ENCODE data around the gene SMG6. TPM values are rescaled to one million over a fixed set of nuclear protein-coding genes. Genes with fewer than 3 reads are reported as not detected.

SMG6 gene
- polyA plus RNA-seq, 1 of the 3 experiments (the other 2 are of a cell fraction) = 15.7 TPM

DNA sequence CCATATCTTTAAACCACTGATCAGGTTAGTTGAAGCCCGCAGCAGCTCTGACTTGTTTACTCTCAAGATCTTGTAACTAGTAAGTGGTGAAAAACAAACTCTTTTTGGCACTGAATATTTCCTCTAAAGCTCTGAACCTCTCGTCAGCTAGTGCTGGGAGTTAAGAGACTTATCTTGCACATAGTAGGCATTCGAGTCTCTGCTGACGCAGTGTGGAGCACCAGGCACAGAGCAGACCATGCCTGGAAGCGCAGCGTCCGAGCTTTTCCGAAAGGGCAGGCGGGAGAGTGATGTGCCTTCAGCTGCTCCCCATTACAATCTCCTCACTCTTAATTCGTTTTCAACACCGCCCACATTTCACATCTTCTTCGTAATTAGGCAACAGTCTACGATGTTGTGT is 63.0 kb downstream of the SMG6 start:
- peaks cover 9 to 24% of the 10 kb centered on the region in 2 experiments for H3K36me3 ChIP-seq (replicated peaks in 1 of 2; ENCODE audit: control insufficient read depth in 1 of 2, insufficient read depth in 2 of 2, low read length in 1 of 2)
- no peaks in the 10 kb centered on the region for H3K27me3 ChIP-seq (ENCODE audit: insufficient read depth)
- ChIA-PET CTCF (interaction anchor here (1.4 to 2.6 kb wide), 4 partner anchors 9 to 331 kb away, joined by 3 to 12 read pairs (median 6); partner anchors contain the start of gene HIC1), POLR2A (interaction anchor here (0.7 kb wide), 1 partner anchor 275 kb away, joined by 12 read pairs; no protein-coding TSS in a partner anchor)
- no peak overlapping the region for H2AFZ ChIP-seq (ENCODE audit: low read depth)
- no peaks in the 10 kb centered on the region for H3K9me2 ChIP-seq
- no peak overlapping the region; the same call in 1 of the 2 replicates for H3K9ac ChIP-seq
- TF ChIP-seq FOXJ3 (CRISPR knock-in tag; IDR thresholded peaks at IDR 0.05) (no peak), GABPA (IDR thresholded peaks at IDR 0.05; ENCODE audit: low read depth) (no peak), RCOR1 (IDR thresholded peaks at IDR 0.05; ENCODE audit: low read length) (no peak), GATA2 (CRISPR knock-in tag; IDR thresholded peaks at IDR 0.05) (no peak)
- TF ChIP-seq, protein P1, sequence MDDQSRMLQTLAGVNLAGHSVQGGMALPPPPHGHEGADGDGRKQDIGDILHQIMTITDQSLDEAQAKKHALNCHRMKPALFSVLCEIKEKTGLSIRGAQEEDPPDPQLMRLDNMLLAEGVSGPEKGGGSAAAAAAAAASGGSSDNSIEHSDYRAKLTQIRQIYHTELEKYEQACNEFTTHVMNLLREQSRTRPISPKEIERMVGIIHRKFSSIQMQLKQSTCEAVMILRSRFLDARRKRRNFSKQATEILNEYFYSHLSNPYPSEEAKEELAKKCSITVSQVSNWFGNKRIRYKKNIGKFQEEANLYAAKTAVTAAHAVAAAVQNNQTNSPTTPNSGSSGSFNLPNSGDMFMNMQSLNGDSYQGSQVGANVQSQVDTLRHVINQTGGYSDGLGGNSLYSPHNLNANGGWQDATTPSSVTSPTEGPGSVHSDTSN (IDR thresholded peaks at IDR 0.05) = no peak
- TF ChIP-seq, protein P2, sequence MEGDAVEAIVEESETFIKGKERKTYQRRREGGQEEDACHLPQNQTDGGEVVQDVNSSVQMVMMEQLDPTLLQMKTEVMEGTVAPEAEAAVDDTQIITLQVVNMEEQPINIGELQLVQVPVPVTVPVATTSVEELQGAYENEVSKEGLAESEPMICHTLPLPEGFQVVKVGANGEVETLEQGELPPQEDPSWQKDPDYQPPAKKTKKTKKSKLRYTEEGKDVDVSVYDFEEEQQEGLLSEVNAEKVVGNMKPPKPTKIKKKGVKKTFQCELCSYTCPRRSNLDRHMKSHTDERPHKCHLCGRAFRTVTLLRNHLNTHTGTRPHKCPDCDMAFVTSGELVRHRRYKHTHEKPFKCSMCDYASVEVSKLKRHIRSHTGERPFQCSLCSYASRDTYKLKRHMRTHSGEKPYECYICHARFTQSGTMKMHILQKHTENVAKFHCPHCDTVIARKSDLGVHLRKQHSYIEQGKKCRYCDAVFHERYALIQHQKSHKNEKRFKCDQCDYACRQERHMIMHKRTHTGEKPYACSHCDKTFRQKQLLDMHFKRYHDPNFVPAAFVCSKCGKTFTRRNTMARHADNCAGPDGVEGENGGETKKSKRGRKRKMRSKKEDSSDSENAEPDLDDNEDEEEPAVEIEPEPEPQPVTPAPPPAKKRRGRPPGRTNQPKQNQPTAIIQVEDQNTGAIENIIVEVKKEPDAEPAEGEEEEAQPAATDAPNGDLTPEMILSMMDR (IDR thresholded peaks at IDR 0.05) = no peak
- TF ChIP-seq, protein P3, sequence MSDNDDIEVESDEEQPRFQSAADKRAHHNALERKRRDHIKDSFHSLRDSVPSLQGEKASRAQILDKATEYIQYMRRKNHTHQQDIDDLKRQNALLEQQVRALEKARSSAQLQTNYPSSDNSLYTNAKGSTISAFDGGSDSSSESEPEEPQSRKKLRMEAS (IDR thresholded peaks at IDR 0.05; ENCODE audit: low read depth) = no peak
- TF ChIP-seq, protein P4, sequence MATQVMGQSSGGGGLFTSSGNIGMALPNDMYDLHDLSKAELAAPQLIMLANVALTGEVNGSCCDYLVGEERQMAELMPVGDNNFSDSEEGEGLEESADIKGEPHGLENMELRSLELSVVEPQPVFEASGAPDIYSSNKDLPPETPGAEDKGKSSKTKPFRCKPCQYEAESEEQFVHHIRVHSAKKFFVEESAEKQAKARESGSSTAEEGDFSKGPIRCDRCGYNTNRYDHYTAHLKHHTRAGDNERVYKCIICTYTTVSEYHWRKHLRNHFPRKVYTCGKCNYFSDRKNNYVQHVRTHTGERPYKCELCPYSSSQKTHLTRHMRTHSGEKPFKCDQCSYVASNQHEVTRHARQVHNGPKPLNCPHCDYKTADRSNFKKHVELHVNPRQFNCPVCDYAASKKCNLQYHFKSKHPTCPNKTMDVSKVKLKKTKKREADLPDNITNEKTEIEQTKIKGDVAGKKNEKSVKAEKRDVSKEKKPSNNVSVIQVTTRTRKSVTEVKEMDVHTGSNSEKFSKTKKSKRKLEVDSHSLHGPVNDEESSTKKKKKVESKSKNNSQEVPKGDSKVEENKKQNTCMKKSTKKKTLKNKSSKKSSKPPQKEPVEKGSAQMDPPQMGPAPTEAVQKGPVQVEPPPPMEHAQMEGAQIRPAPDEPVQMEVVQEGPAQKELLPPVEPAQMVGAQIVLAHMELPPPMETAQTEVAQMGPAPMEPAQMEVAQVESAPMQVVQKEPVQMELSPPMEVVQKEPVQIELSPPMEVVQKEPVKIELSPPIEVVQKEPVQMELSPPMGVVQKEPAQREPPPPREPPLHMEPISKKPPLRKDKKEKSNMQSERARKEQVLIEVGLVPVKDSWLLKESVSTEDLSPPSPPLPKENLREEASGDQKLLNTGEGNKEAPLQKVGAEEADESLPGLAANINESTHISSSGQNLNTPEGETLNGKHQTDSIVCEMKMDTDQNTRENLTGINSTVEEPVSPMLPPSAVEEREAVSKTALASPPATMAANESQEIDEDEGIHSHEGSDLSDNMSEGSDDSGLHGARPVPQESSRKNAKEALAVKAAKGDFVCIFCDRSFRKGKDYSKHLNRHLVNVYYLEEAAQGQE (IDR thresholded peaks at IDR 0.05; ENCODE audit: low read depth, low read length) = no peak
- TF ChIP-seq, protein P5, sequence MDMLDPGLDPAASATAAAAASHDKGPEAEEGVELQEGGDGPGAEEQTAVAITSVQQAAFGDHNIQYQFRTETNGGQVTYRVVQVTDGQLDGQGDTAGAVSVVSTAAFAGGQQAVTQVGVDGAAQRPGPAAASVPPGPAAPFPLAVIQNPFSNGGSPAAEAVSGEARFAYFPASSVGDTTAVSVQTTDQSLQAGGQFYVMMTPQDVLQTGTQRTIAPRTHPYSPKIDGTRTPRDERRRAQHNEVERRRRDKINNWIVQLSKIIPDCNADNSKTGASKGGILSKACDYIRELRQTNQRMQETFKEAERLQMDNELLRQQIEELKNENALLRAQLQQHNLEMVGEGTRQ (IDR thresholded peaks at IDR 0.05; ENCODE audit: borderline replicate concordance, low read depth, low read length) = no peak
- H3F3A ChIP-seq (replicated peaks; ENCODE audit: insufficient read depth) = peaks cover 22% of the 10 kb centered on the region
- no peaks in the 10 kb centered on the region for H3K9me3 ChIP-seq
- peak overlapping the region; percentile 56 for H3K4me2 ChIP-seq
- WGBS (ENCODE audit: low lambda C conversion rate) = 93% methylated on average over 11 of the region's 13 CpGs
- DNase-seq = no peak
- peak overlapping the region; percentile 72 to 93; a peak in 3 of 4 replicates for H3K27ac ChIP-seq (ENCODE audit: low read depth in 2 of 2, low read length in 1 of 2)
- no peaks in the 10 kb centered on the region for H4K20me1 ChIP-seq (ENCODE audit: insufficient read depth)
- peaks cover 7 to 29% of the 10 kb centered on the region in 2 experiments; a peak in 3 of 4 replicates for H3K4me1 ChIP-seq (ENCODE audit: control insufficient read depth in 1 of 2, insufficient read depth in 2 of 2, low read depth in 1 of 2, low read length in 1 of 2)
- no peak overlapping the region for H3K4me3 ChIP-seq (ENCODE audit: low read depth in 2 of 2, low read length in 1 of 2)
- peaks cover 15% of the 10 kb centered on the region; the same call in 1 of the 2 replicates for H3K79me2 ChIP-seq (ENCODE audit: insufficient read depth)
